CD14-positive monocyte (primary cell): Measurements from ENCODE around the gene SLC26A6. TPM values are rescaled to one million over a fixed set of nuclear protein-coding genes. Genes with fewer than 3 reads are reported as not detected.

ENCODE experiments used
- DNase-seq, 3 donors: peaks; one replicate each; pipeline ENCODE4 v3.0.0-alpha.2; 2011 to 2022
- H2AFZ ChIP-seq: 2 replicates; pipeline ENCODE4 v1.6.0; 2012; ENCODE audit warnings: mild to moderate bottlenecking, low read depth, low read length, inconsistent platforms; ENCODE audit not compliant: insufficient read depth, poor library complexity, severe bottlenecking
- H3K27ac ChIP-seq, 2 donors: 1 replicate in 1 of 2; 2 replicates in 1 of 2; pipeline ENCODE4 v1.5.1; 2012 to 2013; ENCODE audit warnings: low read length in 2 of 2, control low read depth in 1 of 2, inconsistent platforms in 1 of 2, low read depth in 1 of 2, mild to moderate bottlenecking in 1 of 2
- H3K27me3 ChIP-seq, 2 donors: one replicate each; pipeline versions ENCODE4 v1.6.0 to v1.6.1; 2011 to 2013; ENCODE audit warnings: low read length in 2 of 2; ENCODE audit not compliant: control insufficient read depth in 2 of 2, insufficient read depth in 2 of 2
- H3K36me3 ChIP-seq, 2 donors: replicated peaks in 1 of 2; 1 replicate in 1 of 2; 2 replicates in 1 of 2; pipeline versions ENCODE4 v1.5.1 to v1.6.1; 2012 to 2013; ENCODE audit warnings: low read length in 2 of 2, control low read depth in 1 of 2, inconsistent platforms in 1 of 2, mild to moderate bottlenecking in 1 of 2; ENCODE audit not compliant: insufficient read depth in 2 of 2, control insufficient read depth in 1 of 2
- H3K4me1 ChIP-seq, 2 donors: 1 replicate in 1 of 2; 2 replicates in 1 of 2; pipeline versions ENCODE4 v1.5.1 to v1.6.1; 2012 to 2013; ENCODE audit warnings: low read length in 2 of 2, control low read depth in 1 of 2, inconsistent platforms in 1 of 2, mild to moderate bottlenecking in 1 of 2, moderate library complexity in 1 of 2; ENCODE audit not compliant: insufficient read depth in 2 of 2, control insufficient read depth in 1 of 2
- H3K4me2 ChIP-seq: replicated peaks from 2 replicates; pipeline ENCODE3; 2012; ENCODE audit warnings: low read length, moderate library complexity, mild to moderate bottlenecking; ENCODE audit not compliant: poor library complexity, severe bottlenecking; ENCODE audit errors: extremely low read depth
- H3K4me3 ChIP-seq, 3 experiments: fragments of 200-600 bp in 1 of 3; sonication (generic) in 1 of 3; replicated peaks in 1 of 3; 1 replicate in 2 of 3; 2 replicates in 1 of 3; pipeline ENCODE4 v1.5.1; 2011 to 2013; ENCODE audit warnings: low read length in 3 of 3, mild to moderate bottlenecking in 3 of 3, control low read depth in 2 of 3, low read depth in 2 of 3, inconsistent platforms in 1 of 3, moderate library complexity in 1 of 3
- H3K79me2 ChIP-seq: 2 replicates; pipeline ENCODE4 v1.6.0; 2012; ENCODE audit warnings: mild to moderate bottlenecking, control low read depth, inconsistent platforms, low read length, moderate library complexity; ENCODE audit not compliant: insufficient read depth
- H3K9ac ChIP-seq: 2 replicates; pipeline ENCODE4 v1.6.0; 2017; ENCODE audit warnings: low read length, mild to moderate bottlenecking; ENCODE audit not compliant: insufficient read depth, poor library complexity, severe bottlenecking
- H3K9me3 ChIP-seq, 2 donors: replicated peaks in 1 of 2; 1 replicate in 1 of 2; 2 replicates in 1 of 2; pipeline versions ENCODE4 v1.5.1 to v1.6.1; 2012 to 2013; ENCODE audit warnings: low read length in 2 of 2, control low read depth in 1 of 2; ENCODE audit not compliant: control insufficient read depth in 1 of 2, insufficient read depth in 1 of 2
- H4K20me1 ChIP-seq: 2 replicates; pipeline ENCODE4 v1.6.0; 2012; ENCODE audit warnings: mild to moderate bottlenecking, low read length, control low read depth, moderate library complexity; ENCODE audit not compliant: insufficient read depth
- H3K27ac Mint-ChIP-seq, 7 donors: one replicate each; pipeline ENCODE4 v1.8.0; 2020; ENCODE audit warnings: mild to moderate bottlenecking in 7 of 7, mixed read lengths in 7 of 7, moderate library complexity in 6 of 7, inconsistent platforms in 2 of 7
- H3K27me3 Mint-ChIP-seq, 3 donors: one replicate each; pipeline ENCODE4 v1.8.0; 2021 to 2022; ENCODE audit warnings: low read depth in 3 of 3, mild to moderate bottlenecking in 3 of 3, mixed read lengths in 3 of 3, moderate library complexity in 3 of 3, inconsistent platforms in 1 of 3
- H3K36me3 Mint-ChIP-seq, 2 donors: one replicate each; pipeline ENCODE4 v1.8.0; 2020; ENCODE audit warnings: mixed read lengths in 2 of 2, inconsistent platforms in 1 of 2, mild to moderate bottlenecking in 1 of 2
- H3K4me1 Mint-ChIP-seq: one replicate; pipeline ENCODE4 v1.8.0; 2020; ENCODE audit warnings: mild to moderate bottlenecking, mixed read lengths
- H3K4me3 Mint-ChIP-seq, 2 donors: one replicate each; pipeline ENCODE4 v1.8.0; 2020; ENCODE audit warnings: mild to moderate bottlenecking in 2 of 2, mixed read lengths in 2 of 2, moderate library complexity in 1 of 2
- H3K9me3 Mint-ChIP-seq, 7 donors: one replicate each; pipeline ENCODE4 v1.8.0; 2020 to 2022; ENCODE audit warnings: mixed read lengths in 7 of 7, mild to moderate bottlenecking in 6 of 7, moderate library complexity in 6 of 7, inconsistent platforms in 2 of 7
- WGBS: methylation state at CpG from one replicate; pipeline ENCODE4 v1.1.5; 2013; ENCODE audit warnings: missing lambda C conversion rate; ENCODE audit not compliant: insufficient coverage; 5-methylcytosine and 5-hydroxymethylcytosine counted together
- intact Hi-C, 2 donors: fragments of 100-400 bp; cut with micrococcal nuclease; formaldehyde crosslinking; loops; one replicate each; pipeline versions ENCODE4 v1.15.0 to v1.15.1; 2023
- polyA plus RNA-seq, 3 donors: library from polyadenylated mRNA; depleted of rRNA in 1 of 3; unstranded in 2 of 3; stranded (reverse) in 1 of 3; fragments of 300-500 nt in 2 of 3; fragments of >200 nt in 1 of 3; fragmentation: Illumina TruSeq in 2 of 3; gene quantifications; 1 replicate in 2 of 3; 2 replicates in 1 of 3; pipeline ENCODE4 v1.2.3, GENCODE V29; 2012 to 2021
- TF ChIP-seq, protein P1 (sequence below): fragments of 200-600 bp; IDR thresholded peaks from one replicate; pipeline ENCODE4 v1.8.0; 2022; ENCODE audit warnings: antibody characterized with exemption, mild to moderate bottlenecking

SLC26A6 gene
- polyA plus RNA-seq, 3 donors, result 16.3 to 92.8 (median 20.4) TPM

DNA sequence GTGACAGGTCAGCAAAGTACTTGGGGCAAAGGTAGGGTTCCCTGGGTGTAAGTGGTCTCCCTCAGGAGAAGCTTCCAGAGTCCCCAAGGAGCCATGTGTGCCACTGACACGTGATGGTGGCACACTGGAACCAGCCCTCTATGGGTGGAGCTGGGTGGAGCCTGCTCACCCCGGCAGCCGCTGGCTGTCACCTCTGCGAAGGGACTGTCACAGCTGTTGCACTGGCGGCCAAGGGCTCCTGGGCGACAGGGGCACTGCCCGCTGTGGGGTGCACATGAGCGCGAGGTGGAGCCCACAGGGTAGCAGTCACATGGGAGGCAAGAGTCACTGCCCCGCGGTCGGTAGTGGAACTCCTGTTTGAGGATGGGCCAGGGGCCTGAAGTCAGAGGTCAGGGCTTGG lies 15.5 kb upstream of the SLC26A6 start:
- Mint-ChIP-seq H3K36me3 (no peaks in the 10 kb centered on the region), H3K9me3 (no peaks in the 10 kb centered on the region), H3K4me3 (no peak overlapping the region), H3K4me1 (peaks cover 6% of the 10 kb centered on the region), H3K27ac (no peak overlapping the region), H3K27me3 (peaks cover under 1 to 6% (median 5%) of the 10 kb centered on the region in 3 donors)
- H3K4me3 ChIP-seq, result no peak overlapping the region
- H3K36me3 ChIP-seq, result no peaks in the 10 kb centered on the region
- H3K4me1 ChIP-seq, result peaks cover 5 to 6% of the 10 kb centered on the region in 2 donors
- DNase-seq, result no peak
- WGBS, result 91% methylated on average over 12 of the region's 12 CpGs
- no peak overlapping the region for H2AFZ ChIP-seq
- TF ChIP-seq, protein P1, sequence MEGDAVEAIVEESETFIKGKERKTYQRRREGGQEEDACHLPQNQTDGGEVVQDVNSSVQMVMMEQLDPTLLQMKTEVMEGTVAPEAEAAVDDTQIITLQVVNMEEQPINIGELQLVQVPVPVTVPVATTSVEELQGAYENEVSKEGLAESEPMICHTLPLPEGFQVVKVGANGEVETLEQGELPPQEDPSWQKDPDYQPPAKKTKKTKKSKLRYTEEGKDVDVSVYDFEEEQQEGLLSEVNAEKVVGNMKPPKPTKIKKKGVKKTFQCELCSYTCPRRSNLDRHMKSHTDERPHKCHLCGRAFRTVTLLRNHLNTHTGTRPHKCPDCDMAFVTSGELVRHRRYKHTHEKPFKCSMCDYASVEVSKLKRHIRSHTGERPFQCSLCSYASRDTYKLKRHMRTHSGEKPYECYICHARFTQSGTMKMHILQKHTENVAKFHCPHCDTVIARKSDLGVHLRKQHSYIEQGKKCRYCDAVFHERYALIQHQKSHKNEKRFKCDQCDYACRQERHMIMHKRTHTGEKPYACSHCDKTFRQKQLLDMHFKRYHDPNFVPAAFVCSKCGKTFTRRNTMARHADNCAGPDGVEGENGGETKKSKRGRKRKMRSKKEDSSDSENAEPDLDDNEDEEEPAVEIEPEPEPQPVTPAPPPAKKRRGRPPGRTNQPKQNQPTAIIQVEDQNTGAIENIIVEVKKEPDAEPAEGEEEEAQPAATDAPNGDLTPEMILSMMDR, result no peak
- intact Hi-C loops, result no loop called here
- no peaks in the 10 kb centered on the region for H4K20me1 ChIP-seq
- H3K27ac ChIP-seq, result no peak overlapping the region
- no peak overlapping the region for H3K4me2 ChIP-seq
- no peaks in the 10 kb centered on the region for H3K79me2 ChIP-seq
- H3K9me3 ChIP-seq, result no peaks in the 10 kb centered on the region
- no peak overlapping the region for H3K9ac ChIP-seq
- peaks cover 0 to 5% of the 10 kb centered on the region in 2 donors for H3K27me3 ChIP-seq

DNA sequence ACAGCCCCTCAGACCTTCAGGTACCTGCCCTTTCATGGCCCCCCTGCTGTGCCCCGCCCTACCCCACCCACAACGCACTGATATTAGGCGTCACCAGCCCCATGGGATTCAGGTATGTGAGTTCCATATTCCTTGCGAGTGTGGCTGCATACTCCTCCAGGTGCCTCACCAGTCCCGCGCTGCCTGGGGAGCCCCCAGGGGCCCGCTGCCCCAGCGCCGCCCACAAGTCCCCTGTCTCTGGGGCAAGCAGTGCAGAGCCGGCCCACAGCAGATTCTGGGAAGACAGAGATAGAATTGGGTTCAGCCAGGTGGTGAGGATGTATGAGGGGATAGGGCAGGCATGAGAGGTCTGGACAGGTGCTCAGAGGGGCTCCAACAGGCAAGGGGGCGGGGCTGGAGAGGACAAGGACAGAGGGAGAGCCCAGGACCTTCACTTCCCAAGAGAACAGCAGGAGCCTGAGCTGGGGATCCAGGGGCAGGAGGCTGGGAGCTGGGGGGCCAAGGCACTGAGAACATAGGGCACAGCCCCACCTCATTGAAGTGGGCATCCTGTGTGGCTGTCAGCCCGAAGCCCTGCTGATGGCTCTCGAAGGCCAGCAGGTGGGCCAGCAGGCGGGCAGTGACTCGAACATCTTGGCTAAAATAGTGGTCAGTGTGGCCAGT lies 13.1 kb upstream of the SLC26A6 start:
- Histone ChIP-seq H3K36me3 (no peaks in the 10 kb centered on the region), H3K27me3 (no peaks in the 10 kb centered on the region), H4K20me1 (no peaks in the 10 kb centered on the region), H3K9ac (no peak overlapping the region), H3K27ac (no peak overlapping the region), H3K79me2 (no peaks in the 10 kb centered on the region), H3K4me2 (no peak overlapping the region), H2AFZ (no peak overlapping the region), H3K9me3 (no peaks in the 10 kb centered on the region), H3K4me3 (no peak overlapping the region), H3K4me1 (no peaks in the 10 kb centered on the region)
- intact Hi-C loops, result no loop called here
- H3K4me3 Mint-ChIP-seq, result no peak overlapping the region
- 98% methylated on average over 15 of the region's 15 CpGs for WGBS
- no peaks in the 10 kb centered on the region for H3K4me1 Mint-ChIP-seq
- DNase-seq, result no peak
- H3K27ac Mint-ChIP-seq, result no peak overlapping the region
- no peaks in the 10 kb centered on the region for H3K36me3 Mint-ChIP-seq
- peaks cover 0 to 3% (median 0%) of the 10 kb centered on the region in 3 donors for H3K27me3 Mint-ChIP-seq
- no peaks in the 10 kb centered on the region for H3K9me3 Mint-ChIP-seq
- TF ChIP-seq, protein P1, result no peak
